Activated CD8-positive, alpha-beta memory T cell treated with anti-CD3 and anti-CD28 coated beads for 24 hours (primary cell): ENCODE results near the gene ZFYVE19.

ENCODE experiments used
- DNase-seq: peaks from one replicate; pipeline ENCODE4 v3.0.0-alpha.2; 2020

ZFYVE19 gene

GRCh38 chr15:40775740-40776536 is 31.0 kb upstream of the ZFYVE19 start:
- no peak for DNase-seq

- no peak for DNase-seq
Measured at GRCh38 chr15:40776537-40777141, 30.2 kb upstream of the ZFYVE19 start.

- peak; percentile 88 for DNase-seq
Measured at GRCh38 chr15:40782609-40783227, 24.2 kb upstream of the ZFYVE19 start.

GRCh38 chr15:40785164-40785563 is 21.7 kb upstream of the ZFYVE19 start:
- DNase-seq: no peak

GRCh38 chr15:40785814-40786213 is 21.1 kb upstream of the ZFYVE19 start:
- no peak for DNase-seq

GRCh38 chr15:40787344-40787841 is 19.5 kb upstream of the ZFYVE19 start:
- peak; percentile 80 for DNase-seq

GRCh38 chr15:40787991-40788390 is 18.9 kb upstream of the ZFYVE19 start:
- no peak for DNase-seq

GRCh38 chr15:40789119-40789518 is 17.8 kb upstream of the ZFYVE19 start:
- no peak for DNase-seq

GRCh38 chr15:40789999-40790398 is 16.9 kb upstream of the ZFYVE19 start:
- no peak for DNase-seq

- no peak for DNase-seq
Measured at GRCh38 chr15:40790718-40791117, 16.2 kb upstream of the ZFYVE19 start.

- no peak for DNase-seq
Measured at GRCh38 chr15:40792394-40792793, 14.5 kb upstream of the ZFYVE19 start.

GRCh38 chr15:40793216-40793989 is 13.5 kb upstream of the ZFYVE19 start:
- DNase-seq: no peak

- DNase-seq: no peak
Measured at GRCh38 chr15:40796041-40796440, 10.8 kb upstream of the ZFYVE19 start.

- no peak for DNase-seq
Measured at GRCh38 chr15:40796512-40796911, 10.4 kb upstream of the ZFYVE19 start.

- no peak for DNase-seq
Measured at GRCh38 chr15:40799523-40799922, 7.4 kb upstream of the ZFYVE19 start.

GRCh38 chr15:40803076-40803475 is 3.8 kb upstream of the ZFYVE19 start:
- no peak for DNase-seq

GRCh38 chr15:40803688-40804087 is 3.2 kb upstream of the ZFYVE19 start:
- DNase-seq: no peak

- DNase-seq: no peak
Measured at GRCh38 chr15:40806672-40807027, 239 bp upstream of the ZFYVE19 start.

- DNase-seq: no peak
Measured at GRCh38 chr15:40807888-40808461, 1.1 kb downstream of the ZFYVE19 start.

GRCh38 chr15:40808861-40809450 is 2.1 kb downstream of the ZFYVE19 start:
- no peak for DNase-seq

- DNase-seq: no peak
Measured at GRCh38 chr15:40812721-40813425, 6.0 kb downstream of the ZFYVE19 start.
